Muscle of back (tissue), 11 donors: ENCODE data around the gene ZBTB38. TPM values are rescaled to one million over a fixed set of nuclear protein-coding genes. Genes with fewer than 3 reads are reported as not detected.

ENCODE experiments used
- DNase-seq, 3 donors: peaks; one replicate each; pipeline versions ENCODE4 v3.0.0 to v3.0.0-alpha.2; 2013
- polyA plus RNA-seq, 10 donors: library from polyadenylated mRNA; unstranded; fragments of 120-200 nt; gene quantifications; one replicate each; pipeline ENCODE4 v1.2.1, GENCODE V29; 2013; ENCODE audit not compliant: insufficient read length in 10 of 10

Gene ZBTB38
- polyA plus RNA-seq, 10 donors, result 17.1 to 26.0 (median 21.3) TPM

- no peak for DNase-seq
Observed at GRCh38 chr3:141365201-141365600, 3.1 kb upstream of the ZBTB38 start.

- DNase-seq, result peak in 2 of 3 donors; percentile 45 to 88
Observed at GRCh38 chr3:141366285-141367037, 1.8 kb upstream of the ZBTB38 start.

GRCh38 chr3:141367038-141367730 lies 1.1 kb upstream of the ZBTB38 start:
- DNase-seq, result peak in 1 of 3 donors; percentile 97

- peak in 2 of 3 donors; percentile 28 to 47 for DNase-seq
Observed at GRCh38 chr3:141368925-141369794, 856 bp downstream of the ZBTB38 start.

- peak; percentile 79 to 90 (median 82) for DNase-seq
Observed at GRCh38 chr3:141370065-141370533, 1.8 kb downstream of the ZBTB38 start.

- DNase-seq, result no peak
Observed at GRCh38 chr3:141371882-141372281, 3.6 kb downstream of the ZBTB38 start.

GRCh38 chr3:141372656-141373055 lies 4.4 kb downstream of the ZBTB38 start:
- DNase-seq, result no peak

GRCh38 chr3:141373232-141373631 lies 4.9 kb downstream of the ZBTB38 start:
- no peak for DNase-seq

GRCh38 chr3:141373768-141374526 lies 5.6 kb downstream of the ZBTB38 start:
- no peak for DNase-seq

GRCh38 chr3:141375381-141376301 lies 7.3 kb downstream of the ZBTB38 start:
- DNase-seq, result no peak

- no peak for DNase-seq
Observed at GRCh38 chr3:141377377-141377776, 9.1 kb downstream of the ZBTB38 start.

- no peak for DNase-seq
Observed at GRCh38 chr3:141378556-141378955, 10.3 kb downstream of the ZBTB38 start.

GRCh38 chr3:141379250-141379966 lies 11.1 kb downstream of the ZBTB38 start:
- DNase-seq, result no peak

GRCh38 chr3:141380279-141380678 lies 12.0 kb downstream of the ZBTB38 start:
- no peak for DNase-seq

GRCh38 chr3:141380987-141381386 lies 12.7 kb downstream of the ZBTB38 start:
- DNase-seq, result no peak

- DNase-seq, result no peak
Observed at GRCh38 chr3:141382571-141382970, 14.3 kb downstream of the ZBTB38 start.

- no peak for DNase-seq
Observed at GRCh38 chr3:141383555-141384129, 15.3 kb downstream of the ZBTB38 start.

GRCh38 chr3:141384157-141384556 lies 15.9 kb downstream of the ZBTB38 start:
- no peak for DNase-seq

GRCh38 chr3:141384575-141384974 lies 16.3 kb downstream of the ZBTB38 start:
- no peak for DNase-seq
